ENCODE measurements around the gene VPS41.

The VPS41 gene

DNA sequence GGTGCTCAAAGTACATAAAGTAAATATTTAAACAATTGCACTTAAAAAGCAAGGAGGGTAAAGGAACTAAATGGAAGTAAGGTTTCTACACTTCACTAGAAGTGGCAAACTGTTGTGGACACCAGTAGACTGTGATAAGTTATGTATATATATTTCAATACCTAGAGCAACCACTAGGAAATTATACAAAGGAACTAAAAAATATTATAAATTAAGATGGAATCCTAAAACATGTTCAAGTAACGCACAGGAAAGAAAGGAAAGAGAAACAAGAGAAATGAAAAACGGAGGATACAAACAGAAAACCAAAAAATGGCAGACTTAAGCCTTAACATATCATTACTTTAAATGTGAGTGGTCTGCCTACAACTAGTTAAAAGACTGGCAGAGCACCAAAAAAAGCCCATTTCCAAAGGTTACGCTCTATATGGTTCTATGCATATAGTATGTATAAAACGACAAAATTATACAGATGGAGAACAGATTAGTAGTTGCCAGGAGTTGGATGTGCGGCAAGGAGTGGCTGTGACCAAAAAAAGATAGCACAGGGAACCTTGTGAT lies 19.0 kb downstream of the VPS41 start:
- no peak overlapping the region for H3K4me3 ChIP-seq (ENCODE audit: low read depth, low read length)
- no peak for DNase-seq (ENCODE audit: low read depth)
- TF ChIP-seq POLR2A (IDR thresholded peaks at IDR 0.05; ENCODE audit: extremely low read depth, insufficient read length): no peak
- TF ChIP-seq, protein P1, sequence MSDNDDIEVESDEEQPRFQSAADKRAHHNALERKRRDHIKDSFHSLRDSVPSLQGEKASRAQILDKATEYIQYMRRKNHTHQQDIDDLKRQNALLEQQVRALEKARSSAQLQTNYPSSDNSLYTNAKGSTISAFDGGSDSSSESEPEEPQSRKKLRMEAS (IDR thresholded peaks at IDR 0.05; ENCODE audit: low read depth, low read length): no peak
- TF ChIP-seq MYC (IDR thresholded peaks at IDR 0.05; ENCODE audit: low read depth, low read length): no peak
- TF ChIP-seq, protein P2, sequence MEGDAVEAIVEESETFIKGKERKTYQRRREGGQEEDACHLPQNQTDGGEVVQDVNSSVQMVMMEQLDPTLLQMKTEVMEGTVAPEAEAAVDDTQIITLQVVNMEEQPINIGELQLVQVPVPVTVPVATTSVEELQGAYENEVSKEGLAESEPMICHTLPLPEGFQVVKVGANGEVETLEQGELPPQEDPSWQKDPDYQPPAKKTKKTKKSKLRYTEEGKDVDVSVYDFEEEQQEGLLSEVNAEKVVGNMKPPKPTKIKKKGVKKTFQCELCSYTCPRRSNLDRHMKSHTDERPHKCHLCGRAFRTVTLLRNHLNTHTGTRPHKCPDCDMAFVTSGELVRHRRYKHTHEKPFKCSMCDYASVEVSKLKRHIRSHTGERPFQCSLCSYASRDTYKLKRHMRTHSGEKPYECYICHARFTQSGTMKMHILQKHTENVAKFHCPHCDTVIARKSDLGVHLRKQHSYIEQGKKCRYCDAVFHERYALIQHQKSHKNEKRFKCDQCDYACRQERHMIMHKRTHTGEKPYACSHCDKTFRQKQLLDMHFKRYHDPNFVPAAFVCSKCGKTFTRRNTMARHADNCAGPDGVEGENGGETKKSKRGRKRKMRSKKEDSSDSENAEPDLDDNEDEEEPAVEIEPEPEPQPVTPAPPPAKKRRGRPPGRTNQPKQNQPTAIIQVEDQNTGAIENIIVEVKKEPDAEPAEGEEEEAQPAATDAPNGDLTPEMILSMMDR (IDR thresholded peaks at IDR 0.05; ENCODE audit: low read depth, low read length): no peak

DNA sequence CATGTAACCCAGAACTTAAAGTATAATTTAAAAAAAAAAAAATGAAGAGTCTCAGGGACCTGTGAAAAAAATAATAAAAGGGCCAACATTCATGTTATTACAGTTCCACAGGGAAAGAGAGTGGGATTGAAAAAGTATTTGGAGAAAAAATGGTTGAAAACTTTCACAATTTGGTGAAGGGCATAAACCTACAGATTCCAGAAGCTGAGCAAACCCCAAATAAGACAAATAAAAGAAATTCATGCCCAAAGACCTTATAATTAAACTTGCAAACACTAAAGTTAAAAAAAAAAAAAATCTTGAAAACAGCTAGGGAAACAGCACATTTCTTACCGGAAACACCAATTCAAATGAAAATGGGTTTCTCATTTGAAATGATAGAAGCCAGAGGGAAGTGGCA lies 19.9 kb downstream of the VPS41 start:
- no peak overlapping the region for H3K4me3 ChIP-seq (ENCODE audit: low read depth, low read length)
- DNase-seq (ENCODE audit: low read depth): no peak
- TF ChIP-seq, protein P1 (IDR thresholded peaks at IDR 0.05; ENCODE audit: low read depth, low read length): no peak
- TF ChIP-seq, protein P2 (IDR thresholded peaks at IDR 0.05; ENCODE audit: low read depth, low read length): no peak
- TF ChIP-seq POLR2A (IDR thresholded peaks at IDR 0.05; ENCODE audit: extremely low read depth, insufficient read length) (no peak), MYC (IDR thresholded peaks at IDR 0.05; ENCODE audit: low read depth, low read length) (no peak)

DNA sequence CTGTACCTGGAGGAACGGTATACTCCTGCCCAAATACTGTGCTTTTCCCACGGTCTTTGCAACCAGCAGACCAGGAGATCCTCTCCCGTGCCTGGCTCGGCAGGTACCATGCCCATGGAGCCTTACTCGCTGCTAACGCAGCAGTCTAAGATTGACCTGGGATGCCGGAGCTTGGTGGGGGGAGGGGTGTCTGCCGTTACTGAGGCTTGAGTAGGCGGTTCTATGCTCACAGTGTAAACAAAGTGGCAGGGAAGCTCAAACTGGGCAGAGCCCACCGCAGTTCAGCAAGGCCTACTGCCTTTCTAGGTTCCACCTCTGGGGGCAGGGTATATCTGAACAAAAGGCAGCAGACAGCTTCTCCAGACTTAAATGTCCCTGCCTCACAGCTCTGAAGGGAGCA lies 22.7 kb downstream of the VPS41 start:
- no peak overlapping the region for H3K4me3 ChIP-seq (ENCODE audit: low read depth, low read length)
- DNase-seq (ENCODE audit: low read depth): no peak
- TF ChIP-seq MYC (IDR thresholded peaks at IDR 0.05; ENCODE audit: low read depth, low read length) (no peak), POLR2A (IDR thresholded peaks at IDR 0.05; ENCODE audit: extremely low read depth, insufficient read length) (no peak)
- TF ChIP-seq, protein P2 (IDR thresholded peaks at IDR 0.05; ENCODE audit: low read depth, low read length): no peak
- TF ChIP-seq, protein P1 (IDR thresholded peaks at IDR 0.05; ENCODE audit: low read depth, low read length): no peak

DNA sequence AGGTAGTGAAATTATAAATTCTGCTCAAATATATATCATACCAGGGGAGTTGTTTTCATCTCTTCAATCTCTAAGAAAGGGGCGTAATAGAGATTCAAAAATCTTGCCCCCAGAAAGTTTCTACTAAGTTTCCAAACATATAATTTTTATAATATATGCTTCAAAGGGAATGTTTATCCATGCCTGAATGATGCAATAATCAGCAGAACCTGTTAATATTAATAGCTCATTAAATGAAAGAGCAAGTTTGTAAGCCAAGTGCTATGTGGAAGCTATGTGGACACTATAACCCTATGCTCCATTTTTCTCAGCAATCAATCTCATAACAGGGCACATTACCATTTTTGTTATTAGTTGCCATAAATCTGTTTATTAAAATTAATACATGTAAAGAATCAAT lies 25.3 kb downstream of the VPS41 start:
- no peak overlapping the region for H3K4me3 ChIP-seq (ENCODE audit: low read depth, low read length)
- TF ChIP-seq, protein P1 (IDR thresholded peaks at IDR 0.05; ENCODE audit: low read depth, low read length): no peak
- no peak for TF ChIP-seq MYC (IDR thresholded peaks at IDR 0.05; ENCODE audit: low read depth, low read length)
- TF ChIP-seq, protein P2 (IDR thresholded peaks at IDR 0.05; ENCODE audit: low read depth, low read length): no peak
- no peak for TF ChIP-seq POLR2A (IDR thresholded peaks at IDR 0.05; ENCODE audit: extremely low read depth, insufficient read length)
- DNase-seq (ENCODE audit: low read depth): no peak

DNA sequence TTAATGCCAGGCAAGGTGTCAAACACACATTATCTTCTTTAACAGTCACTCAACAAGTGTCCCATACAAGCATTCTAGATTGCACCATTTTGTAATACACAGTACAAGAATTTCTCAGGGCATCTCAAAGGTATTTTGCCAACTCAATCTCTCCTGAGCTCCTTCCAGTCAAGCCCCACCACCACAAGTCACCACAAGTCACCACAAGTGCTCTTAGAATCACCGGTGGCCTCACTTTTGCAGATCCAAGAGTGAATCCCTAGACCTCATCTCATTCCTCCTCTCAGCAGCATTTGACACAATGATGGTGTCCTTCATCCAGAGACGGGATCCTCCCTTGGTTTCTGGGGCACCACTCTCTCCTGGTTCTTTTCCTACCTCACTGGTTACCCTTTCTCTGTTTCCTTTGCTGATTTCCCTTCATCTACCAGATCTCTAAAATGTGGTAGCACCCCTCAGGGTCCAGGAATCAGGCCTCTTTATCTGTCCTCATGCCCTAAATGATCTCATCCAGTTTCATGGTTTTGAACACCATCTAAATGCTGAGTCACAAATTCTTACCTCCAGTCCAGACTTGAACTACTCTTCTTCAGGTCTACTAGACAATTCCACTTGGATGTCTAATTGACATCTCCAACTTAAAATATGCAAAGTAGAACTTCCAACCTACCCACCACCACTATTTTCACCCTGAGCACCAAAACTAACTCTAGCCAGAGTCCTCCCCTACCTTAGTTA lies 26.9 kb downstream of the VPS41 start:
- TF ChIP-seq MYC (IDR thresholded peaks at IDR 0.05; ENCODE audit: low read depth, low read length): no peak
- TF ChIP-seq, protein P2 (IDR thresholded peaks at IDR 0.05; ENCODE audit: low read depth, low read length): no peak
- TF ChIP-seq POLR2A (IDR thresholded peaks at IDR 0.05; ENCODE audit: extremely low read depth, insufficient read length): no peak
- TF ChIP-seq, protein P1 (IDR thresholded peaks at IDR 0.05; ENCODE audit: low read depth, low read length): no peak
- no peak for DNase-seq (ENCODE audit: low read depth)
- H3K4me3 ChIP-seq (ENCODE audit: low read depth, low read length): no peak overlapping the region

Data from NB4 (cell line).